ENCODE results near the gene ATP5F1A.

DNA sequence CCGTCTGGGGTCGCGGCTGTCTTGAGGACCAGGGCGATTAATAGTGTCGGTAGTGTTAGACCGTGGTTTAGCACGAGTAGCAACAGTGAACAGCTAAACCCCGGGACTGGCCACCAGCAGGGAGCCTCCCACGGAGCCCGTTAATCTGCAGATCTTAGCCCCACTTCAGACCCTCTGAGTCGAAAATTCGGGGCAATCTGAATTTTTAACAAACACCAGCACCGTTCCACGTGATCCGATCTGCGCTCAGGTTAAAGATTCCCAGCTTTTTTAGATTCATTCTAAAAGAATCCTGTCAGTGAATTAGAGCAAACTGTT is 479 bp upstream of the ATP5F1A start:
- TF ChIP-seq CTCF (conservative IDR thresholded peaks at IDR 0.05; ENCODE audit: low read depth, low read length) (no peak), MAZ (IDR thresholded peaks at IDR 0.05; ENCODE audit: borderline replicate concordance, low read depth, low read length) (no peak), POLR2A (IDR thresholded peaks at IDR 0.05; ENCODE audit: low read depth, low read length) (no peak), RAD21 (IDR thresholded peaks at IDR 0.05; ENCODE audit: low read length) (no peak), FOS (IDR thresholded peaks at IDR 0.05; ENCODE audit: low read depth, low read length) (no peak), MXI1 (IDR thresholded peaks at IDR 0.05; ENCODE audit: borderline replicate concordance, low read depth, low read length) (no peak), SMC3 (IDR thresholded peaks at IDR 0.05; ENCODE audit: low read depth, low read length) (no peak), CEBPB (IDR thresholded peaks at IDR 0.05; ENCODE audit: low read depth, low read length) (no peak), BHLHE40 (IDR thresholded peaks at IDR 0.05; ENCODE audit: low read depth, low read length) (no peak), RFX5 (IDR thresholded peaks at IDR 0.05; ENCODE audit: low read depth, low read length) (no peak), ELK1 (IDR thresholded peaks at IDR 0.05; ENCODE audit: borderline replicate concordance, low read depth, low read length) (no peak)

Data from IMR-90 (cell line).